Hindlimb muscle (tissue), 1 donor: ENCODE data around the gene CYTH3. TPM values are rescaled to one million over a fixed set of nuclear protein-coding genes. Genes with fewer than 3 reads are reported as not detected.
"Not testable (repeated sequence)": the region's sequence is repeated elsewhere in the genome, so short reads cannot be mapped to it uniquely, and the experiment has no call there.

Experiments
- DNase-seq: peaks from one replicate; pipeline ENCODE4 v3.0.0-alpha.2; 2013
- polyA plus RNA-seq: library from polyadenylated mRNA; unstranded; fragments of 120-200 nt; gene quantifications from one replicate; pipeline ENCODE4 v1.2.1, GENCODE V29; 2013; ENCODE audit not compliant: insufficient read length

CYTH3 gene
- polyA plus RNA-seq, 1 donor = 43.3 TPM

DNA sequence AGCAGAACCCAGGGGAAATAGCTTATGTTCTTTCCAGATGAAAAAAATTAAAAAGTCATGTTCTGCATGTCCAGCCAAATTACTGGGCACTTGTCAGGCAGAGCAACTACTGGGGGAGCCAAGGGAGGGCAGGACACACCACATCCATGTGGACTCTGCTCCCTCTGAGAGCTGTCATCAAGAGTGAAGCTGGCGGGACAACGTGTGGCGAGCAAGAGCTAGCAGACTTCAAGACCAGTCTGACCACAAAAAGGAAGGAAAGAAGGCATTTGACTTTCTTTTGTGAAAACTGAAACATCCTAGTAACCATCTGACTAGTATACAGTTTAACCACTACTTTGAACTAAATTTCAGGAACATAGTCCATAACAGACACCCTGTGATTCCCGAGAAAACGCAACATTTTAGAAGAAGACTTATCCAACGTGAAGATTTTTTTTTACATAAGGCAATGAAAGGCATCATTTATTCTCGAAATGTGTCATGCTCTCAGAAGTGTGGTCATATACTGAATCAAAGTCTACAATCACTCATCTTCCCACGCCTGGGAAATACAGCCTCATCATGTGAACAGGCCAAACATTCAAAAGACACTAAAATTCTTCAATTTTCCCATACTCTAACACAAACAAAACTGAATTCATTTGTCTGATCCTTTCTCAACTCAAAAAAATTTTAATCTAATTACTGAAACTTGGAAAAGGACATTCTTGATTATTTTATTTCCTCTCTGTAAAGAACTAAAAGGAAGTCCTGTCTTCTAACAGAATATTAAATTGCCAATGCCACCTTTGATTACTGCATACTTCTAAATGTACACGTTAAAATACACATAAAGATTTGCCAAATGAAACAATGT is 15.5 kb downstream of the CYTH3 start:
- DNase-seq = peak; percentile 40

GRCh38 chr7:6256109-6256483 is 16.3 kb downstream of the CYTH3 start:
- no peak for DNase-seq

GRCh38 chr7:6254866-6255265 is 17.6 kb downstream of the CYTH3 start:
- no peak for DNase-seq

DNA sequence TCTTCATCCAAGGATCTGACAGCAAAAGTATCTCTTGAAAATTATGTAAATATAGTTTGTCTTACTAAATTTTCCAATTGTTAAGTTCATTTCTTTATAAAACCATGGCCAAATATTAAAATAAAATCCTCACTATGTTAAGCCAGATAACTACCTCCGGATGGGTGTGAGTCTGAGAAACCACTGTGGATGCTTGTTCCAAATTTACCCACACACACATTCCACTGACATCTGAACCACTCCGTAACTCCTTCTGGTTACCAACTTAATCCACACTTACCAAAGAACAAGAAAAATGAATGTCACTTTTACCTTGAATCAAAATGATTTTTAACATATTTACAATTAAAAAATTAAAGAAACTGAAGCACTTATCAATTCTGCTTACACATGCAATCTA is 19.7 kb downstream of the CYTH3 start:
- no peak for DNase-seq

DNA sequence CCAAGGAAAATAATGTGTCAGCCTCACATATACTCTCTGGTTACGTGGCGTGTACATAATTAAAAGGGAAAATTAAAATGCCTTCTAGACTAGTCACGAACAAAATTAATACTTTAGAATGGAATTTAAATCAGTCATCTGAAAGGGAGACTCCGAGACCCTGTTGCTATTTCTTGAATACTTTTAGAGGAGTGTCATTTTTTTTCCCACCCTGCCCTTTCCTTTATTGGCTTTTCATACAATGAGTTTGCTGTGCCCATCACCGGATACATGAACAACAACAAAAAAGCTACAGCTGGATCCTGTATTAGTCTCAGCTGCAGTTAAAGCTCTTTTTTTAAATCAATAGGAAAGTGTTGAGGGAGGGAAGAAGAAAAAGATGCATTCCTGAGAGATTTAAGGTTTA is 20.1 kb downstream of the CYTH3 start:
- no peak for DNase-seq

DNA sequence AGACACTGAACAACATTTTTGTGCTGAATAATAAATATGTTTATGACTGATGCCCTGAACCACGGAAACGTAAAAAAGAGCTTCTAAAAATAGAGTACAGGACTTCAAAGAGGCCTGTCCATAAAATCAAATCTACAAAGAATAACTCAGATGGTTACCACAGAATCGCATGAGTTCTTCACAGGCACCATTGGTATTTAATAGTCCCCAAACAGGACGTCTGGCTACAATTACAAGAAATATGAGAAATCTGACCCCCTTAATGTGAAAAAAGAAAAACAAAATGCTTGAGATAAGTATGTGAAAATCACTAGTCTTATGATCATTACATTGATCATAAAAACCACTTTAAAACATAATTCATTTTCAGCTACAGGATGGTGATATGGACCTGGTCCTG is 20.8 kb downstream of the CYTH3 start:
- no peak for DNase-seq

GRCh38 chr7:6250364-6250833 is 22.0 kb downstream of the CYTH3 start:
- DNase-seq = no peak

DNA sequence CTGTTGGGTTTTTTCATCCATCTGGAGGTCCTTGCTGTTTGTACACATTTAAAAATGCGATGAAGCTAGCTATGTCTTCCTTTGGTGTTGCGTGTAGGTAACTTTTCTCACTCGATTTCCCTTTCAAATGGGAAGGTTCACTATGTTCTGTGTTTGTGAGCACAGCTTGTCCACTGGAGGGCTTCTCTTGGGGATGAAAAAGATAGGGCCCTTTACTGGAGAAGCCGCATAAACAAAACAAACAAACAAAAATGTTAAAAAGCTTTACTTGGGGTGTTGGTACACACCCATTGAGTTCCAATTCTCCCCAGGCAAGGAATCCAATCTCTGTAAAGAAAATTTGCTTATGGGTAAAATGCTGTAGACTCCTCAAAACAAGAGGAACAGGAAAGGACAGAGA is 23.4 kb downstream of the CYTH3 start:
- no peak for DNase-seq

GRCh38 chr7:6248581-6248980 is 23.8 kb downstream of the CYTH3 start:
- DNase-seq = no peak

- no peak for DNase-seq
Observed at GRCh38 chr7:6246251-6246917, 26.0 kb downstream of the CYTH3 start.

GRCh38 chr7:6244021-6244420 is 28.4 kb downstream of the CYTH3 start:
- DNase-seq = no peak

GRCh38 chr7:6243168-6243567 is 29.3 kb downstream of the CYTH3 start:
- DNase-seq = no peak

DNA sequence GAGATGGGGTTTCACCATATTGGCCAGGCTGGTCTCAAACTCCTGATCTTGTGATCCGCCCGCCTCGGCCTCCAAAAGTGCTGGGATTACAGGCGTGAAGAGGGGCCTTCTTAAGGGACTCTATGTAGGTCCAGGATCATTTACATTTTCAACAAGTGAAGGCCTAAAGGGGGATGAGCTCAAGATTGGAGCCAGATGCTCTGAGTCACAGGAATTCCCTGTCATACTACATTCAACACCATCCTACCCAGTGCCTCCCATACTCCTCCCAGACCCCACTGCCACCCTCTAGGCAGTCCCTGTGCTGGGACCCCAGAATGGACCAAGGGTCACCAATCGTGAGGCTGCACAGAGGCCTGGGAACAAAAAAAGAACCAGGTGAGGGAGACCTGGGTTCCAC is 29.9 kb downstream of the CYTH3 start:
- DNase-seq = no peak

- no peak for DNase-seq
Observed at GRCh38 chr7:6241607-6241973, 30.8 kb downstream of the CYTH3 start.

- no peak for DNase-seq
Observed at GRCh38 chr7:6238309-6238925, 34.0 kb downstream of the CYTH3 start.

- no peak for DNase-seq
Observed at GRCh38 chr7:6237730-6238129, 34.7 kb downstream of the CYTH3 start.

GRCh38 chr7:6237011-6237410 is 35.4 kb downstream of the CYTH3 start:
- DNase-seq = no peak

DNA sequence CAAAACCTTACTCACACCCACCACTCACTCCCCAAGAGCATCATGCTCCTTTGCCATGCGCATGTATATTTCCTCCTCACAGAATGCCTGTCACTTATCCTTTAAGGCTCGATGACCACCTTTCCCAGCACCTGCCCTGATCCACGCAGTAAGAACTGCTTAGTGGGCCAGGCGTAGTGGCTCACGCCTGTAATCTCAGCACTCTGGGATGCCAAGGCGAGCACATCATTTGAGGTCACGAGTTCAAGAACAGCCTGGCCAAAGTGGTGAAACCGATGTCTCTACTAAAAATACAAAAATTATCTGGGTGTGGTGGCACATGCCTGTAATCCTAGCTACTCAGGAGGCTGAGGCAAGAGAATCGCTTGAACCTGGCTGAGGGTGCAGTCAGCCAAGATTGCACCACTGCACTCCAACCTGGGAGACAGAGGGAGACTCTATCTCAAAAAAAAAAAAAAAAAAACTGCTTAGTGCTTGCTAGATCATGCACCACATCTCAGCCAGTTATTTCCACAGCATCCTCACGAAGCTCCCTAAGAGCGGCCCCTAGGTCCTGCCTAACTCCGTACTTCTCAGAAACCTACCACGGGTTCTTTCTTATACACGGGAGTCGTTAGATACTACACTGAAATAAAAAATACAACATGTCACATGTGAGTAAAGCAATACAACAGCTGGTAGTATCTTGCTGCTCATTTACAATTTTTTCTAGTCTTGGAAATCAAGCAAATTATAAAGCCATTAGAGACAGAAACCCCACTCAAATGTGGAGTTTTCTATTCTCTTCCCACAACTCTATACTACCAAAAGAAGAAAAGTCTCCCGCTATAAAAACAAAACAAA is 37.2 kb downstream of the CYTH3 start:
- DNase-seq = no peak

GRCh38 chr7:6234384-6234783 is 38.0 kb downstream of the CYTH3 start:
- DNase-seq = no peak

- DNase-seq = no peak
Observed at GRCh38 chr7:6232534-6232933, 39.9 kb downstream of the CYTH3 start.

DNA sequence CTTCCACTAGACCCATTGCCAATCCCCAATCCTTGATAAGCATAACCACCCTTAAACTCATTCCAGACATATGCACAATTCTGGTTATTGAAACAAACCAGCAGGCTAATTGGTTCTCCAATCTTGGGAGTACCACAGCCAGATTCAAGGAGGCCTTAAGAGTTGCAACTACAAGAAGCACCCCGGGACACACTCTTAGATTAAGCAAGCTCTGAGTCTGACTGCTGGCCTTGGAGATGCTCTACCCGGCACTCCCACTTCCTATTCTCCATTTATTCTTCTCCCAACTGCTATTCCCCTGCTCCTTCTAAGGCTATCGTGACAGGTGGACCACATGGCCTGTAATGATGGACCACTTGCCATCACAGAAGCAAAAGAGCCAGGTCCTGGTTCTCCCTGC is 40.3 kb downstream of the CYTH3 start:
- DNase-seq = no peak

DNA sequence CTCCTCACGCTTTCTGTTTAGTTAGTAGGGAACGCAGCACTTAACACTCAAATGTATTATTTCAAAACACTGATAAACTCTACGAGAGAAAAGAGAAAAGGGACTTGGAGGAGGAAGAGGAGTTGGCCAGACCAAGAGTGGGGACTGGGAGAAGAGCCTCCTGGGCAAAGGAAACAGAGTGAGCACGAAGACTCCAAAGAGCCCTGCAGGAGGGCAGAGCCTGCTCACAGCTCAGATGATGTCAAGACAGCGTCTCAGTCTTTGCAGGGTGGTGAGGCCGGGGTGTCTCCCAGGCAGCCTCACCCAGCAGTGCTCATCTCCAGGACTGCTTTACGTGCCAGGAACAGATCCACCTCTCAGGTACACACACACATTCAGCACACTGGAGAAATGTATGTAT is 41.2 kb downstream of the CYTH3 start:
- no peak for DNase-seq

GRCh38 chr7:6229284-6229683 is 43.1 kb downstream of the CYTH3 start:
- DNase-seq = not testable (repeated sequence)
